Heart left ventricle (tissue), 13 donors: ENCODE measurements around the gene DGKB.

Source experiments
- CTCF ChIP-seq, 12 donors: fragments of 200-600 bp; sonication (generic) in 4 of 12; IDR thresholded peaks; one replicate each; pipeline versions ENCODE4 v1.5.0 to v1.8.0; 2018 to 2022; ENCODE audit warnings: antibody characterized with exemption in 12 of 12, mild to moderate bottlenecking in 5 of 12
- POLR2A ChIP-seq, 2 donors: fragments of 450-650 bp; IDR thresholded peaks; one replicate each; pipeline ENCODE4 v1.6.1; 2017; ENCODE audit warnings: antibody characterized with exemption in 2 of 2, mild to moderate bottlenecking in 2 of 2, moderate library complexity in 2 of 2
- donor health status: ischemic (EF 13 %, LVEDD 7.1; RV severe dilation, severe dysfunction).
- donor health status: DM: no; HTN: yes; CAD: no.
- donor health status: DM: no; HTN: no; CAD: no.
- donor health status: ischemic (EF 25% LVEDD 6.9; RV normal size, moderate dysfunction).
- donor health status: ischemic (EF 25% LVEDD 5.7; RV mildly dilated, moderate dysfunction).
- donor health status: ischemic (EF 35%, LVEDD 5.7; RV mildly dilated, moderate dysfunction).
- donor health status: nonischemic (EF 11% LVEDD 7.7; RV severe dilation, severe dysfunction).
- donor health status: DM: yes; HTN: yes; CAD: no.
- donor health status: PGD.
- donor health status: ischemic (EF 29% LVEDD 5.4; RV normal size, mild dysfunction).
- donor health status: nonischemic (EF 23%, LVEDD 6.1; RV moderate dilation, normal function).

- TF ChIP-seq CTCF (IDR thresholded peaks at IDR 0.05), result no peak
- TF ChIP-seq POLR2A (IDR thresholded peaks at IDR 0.05), result no peak
Observed at GRCh38 chr7:14419531-14419930, 483.0 kb downstream of the DGKB start.
